GM23338 (cell line): ENCODE measurements around the gene JAG1.

ENCODE experiments used
- EZH2 ChIP-seq: fragments of 200-600 bp; sonication (generic); IDR thresholded peaks from one replicate; pipeline ENCODE4 v1.8.0; 2017; ENCODE audit warnings: antibody characterized with exemption, mild to moderate bottlenecking, low read depth; ENCODE audit not compliant: unreplicated experiment
- EZH2phosphoT487 ChIP-seq: fragments of 200-600 bp; sonication (generic); IDR thresholded peaks from one replicate; pipeline ENCODE4 v1.8.1; 2018; ENCODE audit warnings: antibody characterized with exemption; ENCODE audit not compliant: unreplicated experiment
- POLR2AphosphoS5 ChIP-seq: IDR thresholded peaks from 2 replicates; pipeline ENCODE4 v1.6.1; 2016; ENCODE audit warnings: antibody characterized with exemption, low read depth
- TF ChIP-seq, protein P1 (sequence below), 2 experiments: fragments of 200-600 bp in 1 of 2; sonication (generic) in 1 of 2; conservative IDR thresholded peaks; 2 replicates each; pipeline versions ENCODE4 v1.5.1 to v1.6.1; 2016 to 2017; ENCODE audit warnings: antibody characterized with exemption in 2 of 2, low read depth in 2 of 2, mild to moderate bottlenecking in 2 of 2, moderate library complexity in 1 of 2

DNA sequence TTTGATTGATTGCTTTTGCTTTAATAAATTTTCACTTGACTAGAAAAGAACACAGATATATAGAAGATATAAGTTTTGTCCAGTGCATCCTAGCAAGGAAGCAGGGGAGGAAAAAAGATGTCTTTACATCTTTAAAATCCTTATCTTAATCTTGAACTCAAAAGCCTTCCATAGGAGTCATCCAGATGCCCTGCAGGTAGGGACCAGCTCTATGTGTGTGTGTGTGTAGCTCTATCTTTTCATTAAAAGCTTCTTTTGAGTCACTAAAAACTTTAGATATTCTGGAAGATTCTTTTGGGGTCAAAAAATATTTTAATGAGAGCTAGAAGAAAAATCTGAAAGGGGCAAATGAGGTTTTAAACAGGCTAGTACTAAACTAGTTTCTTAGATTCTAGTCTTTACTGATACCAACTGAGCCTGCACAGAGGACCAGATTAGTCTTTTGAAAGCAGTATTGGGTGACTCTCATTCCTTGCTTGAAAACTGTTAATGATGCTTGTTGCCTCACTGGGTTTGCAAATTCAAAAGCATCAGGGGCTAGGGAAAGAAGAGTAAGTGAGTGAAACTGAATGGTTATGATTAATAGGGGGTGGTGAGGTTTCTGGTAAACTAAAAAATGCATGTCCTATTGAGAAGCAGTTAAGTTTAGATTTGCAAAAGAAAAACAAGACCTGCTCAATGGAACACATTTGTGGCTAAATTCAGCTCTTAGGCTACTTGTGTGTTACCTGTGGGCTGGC is 40.6 kb upstream of the JAG1 start:
- TF ChIP-seq, protein P1, sequence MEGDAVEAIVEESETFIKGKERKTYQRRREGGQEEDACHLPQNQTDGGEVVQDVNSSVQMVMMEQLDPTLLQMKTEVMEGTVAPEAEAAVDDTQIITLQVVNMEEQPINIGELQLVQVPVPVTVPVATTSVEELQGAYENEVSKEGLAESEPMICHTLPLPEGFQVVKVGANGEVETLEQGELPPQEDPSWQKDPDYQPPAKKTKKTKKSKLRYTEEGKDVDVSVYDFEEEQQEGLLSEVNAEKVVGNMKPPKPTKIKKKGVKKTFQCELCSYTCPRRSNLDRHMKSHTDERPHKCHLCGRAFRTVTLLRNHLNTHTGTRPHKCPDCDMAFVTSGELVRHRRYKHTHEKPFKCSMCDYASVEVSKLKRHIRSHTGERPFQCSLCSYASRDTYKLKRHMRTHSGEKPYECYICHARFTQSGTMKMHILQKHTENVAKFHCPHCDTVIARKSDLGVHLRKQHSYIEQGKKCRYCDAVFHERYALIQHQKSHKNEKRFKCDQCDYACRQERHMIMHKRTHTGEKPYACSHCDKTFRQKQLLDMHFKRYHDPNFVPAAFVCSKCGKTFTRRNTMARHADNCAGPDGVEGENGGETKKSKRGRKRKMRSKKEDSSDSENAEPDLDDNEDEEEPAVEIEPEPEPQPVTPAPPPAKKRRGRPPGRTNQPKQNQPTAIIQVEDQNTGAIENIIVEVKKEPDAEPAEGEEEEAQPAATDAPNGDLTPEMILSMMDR (conservative IDR thresholded peaks at IDR 0.05; ENCODE audit: low read depth in 2 of 2): no peak
- TF ChIP-seq POLR2AphosphoS5 (no peak), EZH2 (no peak), EZH2phosphoT487 (no peak)
